SU-DHL-6 (cell line): Measurements from ENCODE around the gene PRPF38A.
A peak's percentile ranks its signal among the peaks of the same experiment; 100 is the strongest.

Experiments used
- H2AFZ ChIP-seq: fragments of 200-600 bp; sonication (generic); 2 replicates; pipeline ENCODE4 v1.6.1; 2014; ENCODE audit warnings: low read depth, mild to moderate bottlenecking, moderate library complexity, mixed read lengths, antibody characterized with exemption, low read length; ENCODE audit not compliant: severe bottlenecking
- H3F3A ChIP-seq: fragments of 200-600 bp; shearing (Covaris generic); 2 replicates; pipeline ENCODE4 v1.6.0; 2016; ENCODE audit warnings: antibody characterized with exemption, mild to moderate bottlenecking; ENCODE audit not compliant: insufficient read depth
- H3K27ac ChIP-seq: fragments of 200-600 bp; sonication (generic); 2 replicates; pipeline ENCODE4 v1.5.1; 2016; ENCODE audit warnings: low read depth, mild to moderate bottlenecking, low read length, moderate library complexity, mixed read lengths
- H3K27me3 ChIP-seq: fragments of 200-600 bp; sonication (generic), shearing (Covaris generic); 2 replicates; pipeline ENCODE4 v1.6.0; 2014; ENCODE audit warnings: mild to moderate bottlenecking, low read length
- H3K36me3 ChIP-seq: fragments of 200-600 bp; sonication (generic); 2 replicates; pipeline ENCODE4 v1.6.1; 2014; ENCODE audit warnings: mild to moderate bottlenecking, low read length, mixed read lengths
- H3K4me2 ChIP-seq: fragments of 300-600, 200-600 bp; shearing (Covaris generic), sonication (generic); 2 replicates; pipeline ENCODE4 v1.6.0; 2014; ENCODE audit warnings: low read length, low read depth, mild to moderate bottlenecking; ENCODE audit not compliant: poor library complexity, severe bottlenecking
- H3K4me3 ChIP-seq: fragments of 200-600 bp; sonication (generic); 2 replicates; pipeline ENCODE4 v1.5.1; 2014; ENCODE audit warnings: antibody characterized with exemption, low read length, mild to moderate bottlenecking, mixed read lengths; ENCODE audit not compliant: insufficient read depth, poor library complexity, severe bottlenecking
- H3K79me2 ChIP-seq: fragments of 200-600 bp; sonication (generic); 2 replicates; pipeline ENCODE4 v1.6.1; 2014; ENCODE audit warnings: mild to moderate bottlenecking, low read length, moderate library complexity; ENCODE audit not compliant: insufficient read depth
- H3K9ac ChIP-seq: fragments of 200-600 bp; sonication (generic); 2 replicates; pipeline ENCODE4 v1.7.0; 2014; ENCODE audit warnings: mild to moderate bottlenecking, low read length
- H3K9me2 ChIP-seq: fragments of 200-600 bp; sonication (generic); replicated peaks from 2 replicates; pipeline ENCODE4 v1.6.1; 2014; ENCODE audit warnings: low read length; ENCODE audit not compliant: insufficient read depth
- H3K9me3 ChIP-seq: fragments of 200-600 bp; sonication (generic); 2 replicates; pipeline ENCODE4 v1.6.1; 2014; ENCODE audit warnings: low read length, mixed read lengths; ENCODE audit not compliant: insufficient read depth
- H4K20me1 ChIP-seq: fragments of 200-600 bp; sonication (generic); 2 replicates; pipeline ENCODE4 v1.6.1; 2014; ENCODE audit warnings: low read depth, mild to moderate bottlenecking, antibody characterized with exemption, low read length, moderate library complexity, mixed read lengths
- EZH2phosphoT487 ChIP-seq: fragments of 200-600 bp; sonication (generic), shearing (Covaris generic); conservative IDR thresholded peaks from 2 replicates; pipeline ENCODE4 v1.6.1; 2018; ENCODE audit warnings: mild to moderate bottlenecking, antibody characterized with exemption, low read length, moderate library complexity, mixed read lengths
- TF ChIP-seq, protein P1 (sequence below): fragments of 200-600 bp; sonication (generic); IDR thresholded peaks from one replicate; pipeline ENCODE4 v1.5.1; 2017; ENCODE audit warnings: antibody characterized with exemption, mild to moderate bottlenecking, low read length, moderate library complexity; ENCODE audit not compliant: insufficient read depth, poor library complexity, severe bottlenecking

PRPF38A gene

GRCh38 chr1:52404975-52405338 lies 555 bp downstream of the PRPF38A start:
- Histone ChIP-seq H3K27me3 (no peaks in the 10 kb centered on the region), H3K4me2 (peak overlapping the region; percentile 84), H3K9ac (peak overlapping the region; percentile 85), H3F3A (peaks cover 9% of the 10 kb centered on the region; the same call in 1 of the 2 replicates), H3K79me2 (peaks cover 66% of the 10 kb centered on the region), H4K20me1 (no peaks in the 10 kb centered on the region), H3K27ac (peak overlapping the region; percentile 78), H3K9me3 (no peaks in the 10 kb centered on the region), H3K36me3 (peaks cover 39% of the 10 kb centered on the region), H2AFZ (peak overlapping the region; percentile 84), H3K9me2 (no peaks in the 10 kb centered on the region), H3K4me3 (peak overlapping the region; percentile 89)
- TF ChIP-seq, protein P1, sequence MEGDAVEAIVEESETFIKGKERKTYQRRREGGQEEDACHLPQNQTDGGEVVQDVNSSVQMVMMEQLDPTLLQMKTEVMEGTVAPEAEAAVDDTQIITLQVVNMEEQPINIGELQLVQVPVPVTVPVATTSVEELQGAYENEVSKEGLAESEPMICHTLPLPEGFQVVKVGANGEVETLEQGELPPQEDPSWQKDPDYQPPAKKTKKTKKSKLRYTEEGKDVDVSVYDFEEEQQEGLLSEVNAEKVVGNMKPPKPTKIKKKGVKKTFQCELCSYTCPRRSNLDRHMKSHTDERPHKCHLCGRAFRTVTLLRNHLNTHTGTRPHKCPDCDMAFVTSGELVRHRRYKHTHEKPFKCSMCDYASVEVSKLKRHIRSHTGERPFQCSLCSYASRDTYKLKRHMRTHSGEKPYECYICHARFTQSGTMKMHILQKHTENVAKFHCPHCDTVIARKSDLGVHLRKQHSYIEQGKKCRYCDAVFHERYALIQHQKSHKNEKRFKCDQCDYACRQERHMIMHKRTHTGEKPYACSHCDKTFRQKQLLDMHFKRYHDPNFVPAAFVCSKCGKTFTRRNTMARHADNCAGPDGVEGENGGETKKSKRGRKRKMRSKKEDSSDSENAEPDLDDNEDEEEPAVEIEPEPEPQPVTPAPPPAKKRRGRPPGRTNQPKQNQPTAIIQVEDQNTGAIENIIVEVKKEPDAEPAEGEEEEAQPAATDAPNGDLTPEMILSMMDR, result peak; percentile 1
- no peak for TF ChIP-seq EZH2phosphoT487

- Histone ChIP-seq H2AFZ (no peak overlapping the region), H3F3A (peaks cover 22% of the 10 kb centered on the region; the same call in 1 of the 2 replicates), H4K20me1 (no peaks in the 10 kb centered on the region), H3K27me3 (no peaks in the 10 kb centered on the region), H3K9me3 (no peaks in the 10 kb centered on the region), H3K36me3 (peaks cover 57% of the 10 kb centered on the region), H3K79me2 (no peaks in the 10 kb centered on the region), H3K27ac (no peak overlapping the region), H3K9me2 (no peaks in the 10 kb centered on the region), H3K9ac (no peak overlapping the region), H3K4me3 (no peak overlapping the region), H3K4me2 (no peak overlapping the region)
- TF ChIP-seq, protein P1, result no peak
- no peak for TF ChIP-seq EZH2phosphoT487
These were observed 9.1 kb downstream of the PRPF38A start for GRCh38 chr1:52413410-52413989.

DNA sequence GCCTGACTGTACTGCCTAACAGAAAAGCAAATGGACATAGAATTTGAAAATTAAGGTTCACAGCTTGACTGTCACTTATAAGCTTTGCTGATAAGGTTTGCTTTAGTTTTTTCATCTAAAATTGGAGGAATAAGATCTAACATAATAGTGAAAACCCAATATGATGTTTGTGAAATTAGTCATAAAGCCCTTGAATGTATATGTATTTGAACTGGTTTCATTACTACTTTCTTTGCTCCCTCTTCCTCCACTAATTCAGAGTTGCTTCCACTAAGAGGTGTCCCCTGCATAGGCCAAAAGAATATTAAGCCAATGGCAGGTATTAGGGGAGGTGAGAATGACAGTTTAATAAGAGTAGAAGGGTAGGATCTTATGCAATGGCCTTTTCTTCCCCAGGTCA lies 10.5 kb downstream of the PRPF38A start:
- Histone ChIP-seq H3F3A (peaks cover 24% of the 10 kb centered on the region), H2AFZ (no peak overlapping the region), H3K79me2 (no peaks in the 10 kb centered on the region), H3K4me2 (no peak overlapping the region), H3K27me3 (no peaks in the 10 kb centered on the region), H3K9me2 (no peaks in the 10 kb centered on the region), H3K9ac (no peak overlapping the region), H4K20me1 (no peaks in the 10 kb centered on the region), H3K4me3 (no peak overlapping the region), H3K36me3 (peaks cover 51% of the 10 kb centered on the region), H3K27ac (no peak overlapping the region), H3K9me3 (no peaks in the 10 kb centered on the region)
- TF ChIP-seq, protein P1, result no peak
- no peak for TF ChIP-seq EZH2phosphoT487
